Endothelial cell of umbilical vein (primary cell): ENCODE measurements around the gene KCNJ6.

Experiments
- EZH2 ChIP-seq: IDR thresholded peaks from 2 replicates; pipeline ENCODE4 v1.6.1; 2012; ENCODE audit warnings: borderline replicate concordance, low read depth, mild to moderate bottlenecking, moderate library complexity, low read length, inconsistent platforms; ENCODE audit not compliant: severe bottlenecking
- GATA2 ChIP-seq: IDR thresholded peaks from 2 replicates; pipeline ENCODE4 v1.7.0; 2011; ENCODE audit warnings: low read depth, mild to moderate bottlenecking, moderate library complexity, mixed read lengths, low read length; ENCODE audit not compliant: insufficient read length, insufficient read depth
- MYC ChIP-seq: IDR thresholded peaks from one replicate; pipeline ENCODE4 v1.6.1; 2011; ENCODE audit warnings: mild to moderate bottlenecking, low read depth, low read length
- POLR2A ChIP-seq: IDR thresholded peaks from 2 replicates; pipeline ENCODE4 v1.6.1; 2012; ENCODE audit warnings: low read depth, mild to moderate bottlenecking, control low read depth, low read length
- POLR2AphosphoS5 ChIP-seq: IDR thresholded peaks from 2 replicates; pipeline ENCODE4 v1.6.1; 2012; ENCODE audit warnings: low read depth, mild to moderate bottlenecking, control low read depth, low read length, moderate library complexity; ENCODE audit not compliant: insufficient read depth
- TF ChIP-seq, protein P1 (sequence below), 2 donors: IDR thresholded peaks; 1 replicate in 1 of 2; 2 replicates in 1 of 2; pipeline ENCODE4 v1.5.1; 2011; ENCODE audit warnings: low read length in 2 of 2, mild to moderate bottlenecking in 2 of 2, moderate library complexity in 2 of 2, control low read depth in 1 of 2, inconsistent platforms in 1 of 2, low read depth in 1 of 2; ENCODE audit not compliant: insufficient read depth in 1 of 2; ENCODE audit errors: extremely low read depth in 1 of 2
- TF ChIP-seq, protein P2 (sequence below): IDR thresholded peaks from 2 replicates; pipeline ENCODE4 v1.6.1; 2011; ENCODE audit not compliant: insufficient read depth, insufficient read length

GRCh38 chr21:37737507-37737906, 178.8 kb downstream of the KCNJ6 start:
- TF ChIP-seq, protein P1, sequence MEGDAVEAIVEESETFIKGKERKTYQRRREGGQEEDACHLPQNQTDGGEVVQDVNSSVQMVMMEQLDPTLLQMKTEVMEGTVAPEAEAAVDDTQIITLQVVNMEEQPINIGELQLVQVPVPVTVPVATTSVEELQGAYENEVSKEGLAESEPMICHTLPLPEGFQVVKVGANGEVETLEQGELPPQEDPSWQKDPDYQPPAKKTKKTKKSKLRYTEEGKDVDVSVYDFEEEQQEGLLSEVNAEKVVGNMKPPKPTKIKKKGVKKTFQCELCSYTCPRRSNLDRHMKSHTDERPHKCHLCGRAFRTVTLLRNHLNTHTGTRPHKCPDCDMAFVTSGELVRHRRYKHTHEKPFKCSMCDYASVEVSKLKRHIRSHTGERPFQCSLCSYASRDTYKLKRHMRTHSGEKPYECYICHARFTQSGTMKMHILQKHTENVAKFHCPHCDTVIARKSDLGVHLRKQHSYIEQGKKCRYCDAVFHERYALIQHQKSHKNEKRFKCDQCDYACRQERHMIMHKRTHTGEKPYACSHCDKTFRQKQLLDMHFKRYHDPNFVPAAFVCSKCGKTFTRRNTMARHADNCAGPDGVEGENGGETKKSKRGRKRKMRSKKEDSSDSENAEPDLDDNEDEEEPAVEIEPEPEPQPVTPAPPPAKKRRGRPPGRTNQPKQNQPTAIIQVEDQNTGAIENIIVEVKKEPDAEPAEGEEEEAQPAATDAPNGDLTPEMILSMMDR (IDR thresholded peaks at IDR 0.05; ENCODE audit: extremely low read depth in 1 of 2, insufficient read depth in 1 of 2, low read depth in 1 of 2, low read length in 2 of 2): no peak
- TF ChIP-seq EZH2: no peak
- TF ChIP-seq, protein P2, sequence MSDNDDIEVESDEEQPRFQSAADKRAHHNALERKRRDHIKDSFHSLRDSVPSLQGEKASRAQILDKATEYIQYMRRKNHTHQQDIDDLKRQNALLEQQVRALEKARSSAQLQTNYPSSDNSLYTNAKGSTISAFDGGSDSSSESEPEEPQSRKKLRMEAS: no peak
- TF ChIP-seq POLR2A: no peak
- no peak for TF ChIP-seq MYC
- TF ChIP-seq POLR2AphosphoS5: no peak
- TF ChIP-seq GATA2: no peak
